T-helper 22 cell (primary cell): Measurements from ENCODE around the gene COL4A1.

ENCODE experiments used
- DNase-seq: peaks from one replicate; pipeline ENCODE4 v3.0.0-alpha.2; 2020; ENCODE audit warnings: low read depth

COL4A1 gene

GRCh38 chr13:110308656-110309359 is 1.9 kb upstream of the COL4A1 start:
- DNase-seq, result no peak

DNA sequence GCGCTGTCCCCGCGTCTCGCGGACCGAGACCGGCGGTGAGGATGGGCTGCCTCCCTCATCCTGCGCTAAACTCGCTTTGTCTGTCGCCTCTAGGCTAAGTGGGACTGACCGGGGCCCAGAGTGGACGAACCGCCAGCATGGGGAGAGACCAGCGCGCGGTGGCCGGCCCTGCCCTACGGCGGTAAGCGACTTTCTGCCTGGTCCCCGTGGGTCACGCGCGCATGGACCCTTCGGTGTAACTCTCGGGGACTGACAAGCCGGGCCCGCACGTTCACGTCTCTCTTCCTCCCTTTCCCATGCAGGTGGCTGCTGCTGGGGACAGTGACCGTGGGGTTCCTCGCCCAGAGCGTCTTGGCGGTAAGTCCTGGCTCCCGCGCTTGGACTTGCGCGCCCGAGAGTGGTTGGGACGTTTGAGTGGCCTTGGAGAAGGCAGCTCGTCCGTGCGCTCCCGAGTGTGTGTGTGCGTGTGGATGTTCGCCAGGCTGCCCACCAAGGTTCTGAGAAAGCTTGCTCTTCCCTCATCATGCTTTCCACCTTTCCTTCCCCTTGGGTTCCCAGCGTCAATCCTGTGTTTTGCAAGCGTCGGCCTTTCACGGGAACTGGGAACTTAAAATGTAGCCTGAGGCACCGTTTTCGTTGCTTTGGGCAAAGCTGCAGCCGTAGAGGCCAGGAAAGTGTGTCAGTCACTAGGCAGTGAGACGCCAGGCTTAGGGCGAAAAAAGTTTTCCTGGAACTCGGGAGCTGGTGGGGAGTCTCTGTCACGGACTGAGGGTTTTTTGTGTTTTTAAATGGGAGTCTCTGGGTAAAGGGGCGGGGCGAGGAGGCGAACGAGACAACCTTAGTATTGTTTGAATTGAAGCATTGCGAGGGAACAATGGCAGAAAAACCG is 1.1 kb upstream of the COL4A1 start:
- DNase-seq, result no peak

DNA sequence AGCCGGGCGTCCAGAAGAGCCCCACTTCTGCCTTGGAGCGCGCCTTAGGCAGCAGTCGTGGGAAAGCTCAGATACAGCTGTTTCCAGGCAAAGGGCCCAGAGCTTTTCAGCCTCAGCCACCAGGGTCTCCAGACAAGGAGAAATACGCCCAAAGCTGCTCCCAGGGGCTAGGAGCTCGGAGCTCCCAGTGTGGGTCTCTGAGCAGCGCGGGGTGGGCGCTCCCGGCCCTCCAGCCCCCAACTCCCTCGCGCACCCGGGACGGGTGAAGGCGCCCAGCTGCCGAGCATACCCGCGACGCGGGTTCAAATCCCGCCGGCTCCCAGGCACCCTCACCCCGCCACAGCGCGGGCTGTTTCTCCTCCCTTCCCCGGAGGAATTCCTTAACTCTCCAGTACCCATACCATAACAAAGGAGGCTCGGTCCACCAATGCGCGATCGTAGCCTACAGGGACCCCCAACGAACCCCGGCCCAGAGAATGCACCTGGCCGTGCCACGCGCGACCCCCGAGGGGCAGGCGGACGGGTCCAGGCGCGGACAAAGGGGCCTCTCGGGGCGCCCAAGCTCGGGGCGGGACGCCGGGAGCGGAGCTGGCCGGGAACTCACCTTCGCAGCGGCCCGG is 507 bp downstream of the COL4A1 start:
- DNase-seq, result no peak

DNA sequence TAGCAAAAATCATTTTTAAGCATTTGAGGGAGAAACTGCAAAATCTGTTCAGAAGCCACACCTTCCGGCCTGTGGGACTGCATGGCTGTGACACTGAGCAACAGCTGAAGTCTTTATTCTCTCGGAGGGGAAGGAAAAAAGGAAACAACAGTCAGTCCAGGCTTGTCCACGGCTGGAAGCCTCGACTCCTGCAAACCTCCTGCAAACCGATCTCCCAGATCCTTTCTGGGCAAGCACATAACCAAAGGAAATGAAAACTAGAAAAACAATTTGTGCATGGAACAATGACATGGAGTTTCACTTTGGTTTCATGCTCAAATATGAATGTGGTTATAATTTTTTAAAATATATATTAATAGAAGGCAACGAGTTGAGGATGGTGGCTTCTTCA is 1.0 kb downstream of the COL4A1 start:
- DNase-seq, result no peak

DNA sequence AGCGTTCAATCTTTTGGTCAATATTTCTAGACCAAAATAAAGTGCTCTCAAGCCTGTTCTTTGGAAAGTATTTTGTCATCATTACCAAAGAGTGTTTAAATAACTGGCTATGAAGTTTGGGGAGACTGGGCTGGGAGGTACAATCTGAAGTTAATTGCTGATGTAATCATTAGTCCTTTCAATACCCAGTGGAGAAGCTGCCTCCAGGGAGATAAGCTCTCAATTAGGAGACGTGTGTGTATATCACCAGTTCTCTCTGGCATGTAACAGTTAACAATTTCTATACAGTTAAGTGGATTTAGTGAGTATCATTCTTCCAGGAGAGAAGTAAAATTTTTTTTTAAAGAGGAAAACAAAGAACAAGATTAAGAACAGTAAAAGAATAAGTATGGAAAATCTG is 1.4 kb downstream of the COL4A1 start:
- DNase-seq, result no peak

- no peak for DNase-seq
These were observed 2.0 kb downstream of the COL4A1 start for GRCh38 chr13:110305001-110305400.

DNA sequence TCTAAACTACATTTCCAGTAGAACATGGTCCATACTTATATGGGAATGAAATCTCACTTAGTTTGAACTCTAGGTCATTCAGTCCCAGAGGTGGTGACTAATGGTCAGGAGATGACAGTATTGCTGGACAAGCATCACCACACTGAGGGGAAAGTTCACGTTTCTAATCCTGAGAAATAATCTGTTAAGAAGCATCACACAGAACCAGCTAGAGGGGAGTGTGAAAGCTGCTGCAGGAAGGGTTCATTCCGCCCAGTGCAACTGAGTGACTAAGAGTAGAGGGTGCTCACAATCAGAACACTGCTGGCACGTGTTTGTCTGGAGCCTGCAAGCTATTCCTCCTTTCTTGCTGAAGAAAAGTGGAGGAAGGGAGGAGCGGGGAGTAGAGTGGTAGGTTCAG is 2.7 kb downstream of the COL4A1 start:
- DNase-seq, result no peak

DNA sequence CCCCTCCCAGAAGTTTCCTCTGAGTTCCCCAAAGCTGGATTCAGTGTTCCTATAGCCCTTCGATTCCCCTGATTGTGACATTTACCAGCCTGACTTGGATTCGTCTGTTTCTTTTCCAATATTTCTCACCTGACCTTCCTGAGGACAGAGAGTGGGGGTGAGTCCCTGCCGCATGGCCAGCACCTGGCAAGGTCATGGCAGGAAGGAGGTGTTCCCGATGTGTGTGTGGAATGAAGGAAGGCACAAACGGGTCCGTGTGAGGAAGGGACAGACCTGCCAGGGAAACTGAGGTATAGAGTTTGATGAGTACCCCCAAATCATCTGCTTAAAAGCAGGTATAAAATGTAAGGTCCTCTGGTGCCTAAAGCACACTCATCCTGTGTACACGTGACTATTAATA is 3.3 kb downstream of the COL4A1 start:
- DNase-seq, result no peak

GRCh38 chr13:110302997-110303396 is 4.0 kb downstream of the COL4A1 start:
- DNase-seq, result no peak

GRCh38 chr13:110301606-110302553 is 5.1 kb downstream of the COL4A1 start:
- no peak for DNase-seq

- no peak for DNase-seq
These were observed 5.9 kb downstream of the COL4A1 start for GRCh38 chr13:110301083-110301482.

- DNase-seq, result no peak
These were observed 6.7 kb downstream of the COL4A1 start for GRCh38 chr13:110300090-110300815.

GRCh38 chr13:110299283-110299840 is 7.6 kb downstream of the COL4A1 start:
- no peak for DNase-seq

DNA sequence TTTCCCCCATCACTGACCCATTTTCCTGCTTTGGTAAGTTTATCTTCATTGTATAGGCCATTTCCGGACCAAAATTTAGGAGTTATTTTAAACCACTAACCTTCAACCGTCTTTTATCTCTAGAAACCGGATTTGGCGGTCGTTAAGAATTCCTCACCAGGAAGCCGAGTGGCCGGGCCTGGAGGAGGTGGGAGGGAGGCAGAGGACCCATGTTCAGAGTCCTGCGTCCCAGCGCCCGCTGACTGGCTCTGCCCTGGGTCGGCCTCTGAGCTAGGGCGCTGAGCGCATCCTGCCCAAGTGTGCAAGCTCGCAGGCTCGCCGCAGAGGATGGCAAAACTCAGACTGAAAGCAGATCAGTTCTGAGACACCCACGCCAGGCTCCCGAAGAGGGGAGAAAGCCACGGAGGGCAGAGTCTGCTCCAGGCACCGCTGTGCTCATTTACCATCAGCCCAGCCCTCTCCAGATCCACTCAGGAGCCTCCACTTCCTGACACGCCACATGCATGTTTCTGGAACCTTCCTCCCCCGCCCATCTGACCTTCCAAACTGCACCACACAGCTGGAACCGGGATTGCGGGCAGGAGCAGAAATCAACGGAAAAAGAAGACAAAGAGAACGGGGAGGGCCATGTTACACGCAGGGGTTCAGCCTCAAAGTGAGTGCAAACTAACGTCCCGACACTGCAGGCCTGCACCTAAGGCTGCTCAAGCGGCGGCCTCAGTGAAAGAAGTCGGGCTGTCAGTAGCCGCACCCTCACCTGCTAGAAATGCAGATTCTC is 8.3 kb downstream of the COL4A1 start:
- no peak for DNase-seq

DNA sequence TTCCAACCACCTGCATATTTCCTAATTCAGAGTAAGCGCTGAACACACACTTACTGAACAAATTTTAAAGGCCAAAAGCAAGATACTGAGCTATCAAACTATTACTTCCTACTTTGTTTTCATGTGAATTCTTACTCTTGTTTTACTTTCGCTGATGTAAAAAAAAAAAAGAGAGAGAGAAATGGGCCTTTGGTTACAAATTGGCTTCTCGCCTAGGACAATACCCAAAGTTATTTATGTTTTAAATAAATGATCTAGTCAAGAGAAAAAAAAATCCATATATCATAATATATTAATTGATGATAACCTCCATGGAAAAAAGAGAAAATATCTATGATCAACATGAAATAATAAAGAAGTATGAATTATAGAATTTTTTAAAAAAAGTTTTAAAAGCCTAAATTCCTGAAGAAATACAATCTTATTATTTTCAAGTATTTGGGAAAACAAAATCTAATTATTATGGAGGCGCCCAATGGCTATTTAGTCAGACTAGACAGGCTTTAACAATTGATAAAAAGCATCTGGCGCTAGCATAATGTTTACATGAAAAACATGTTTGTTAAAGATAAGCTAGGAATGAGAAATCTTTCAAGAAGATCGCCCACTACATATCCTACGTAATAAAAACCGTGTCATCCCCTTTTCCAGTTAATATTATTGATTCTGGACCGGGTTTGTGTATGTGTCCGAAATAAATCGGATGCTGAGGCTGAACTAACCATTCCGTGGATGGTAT is 9.0 kb downstream of the COL4A1 start:
- no peak for DNase-seq

- no peak for DNase-seq
These were observed 9.9 kb downstream of the COL4A1 start for GRCh38 chr13:110297011-110297410.

GRCh38 chr13:110294622-110295021 is 12.3 kb downstream of the COL4A1 start:
- DNase-seq, result no peak

- DNase-seq, result no peak
These were observed 12.8 kb downstream of the COL4A1 start for GRCh38 chr13:110294146-110294545.

- DNase-seq, result no peak
These were observed 13.3 kb downstream of the COL4A1 start for GRCh38 chr13:110293649-110294048.
